Kidney epithelial cell (primary cell): ENCODE results near the gene CAPS. TPM values are rescaled to one million over a fixed set of nuclear protein-coding genes. Genes with fewer than 3 reads are reported as not detected.

Experiments
- DNase-seq: peaks from one replicate; pipeline ENCODE4 v3.0.0-alpha.2; 2010; ENCODE audit warnings: low read depth
- H3K27me3 ChIP-seq: 2 replicates; pipeline ENCODE4 v1.6.0; 2011; ENCODE audit warnings: low read length; ENCODE audit not compliant: control insufficient read depth, insufficient read depth
- H3K36me3 ChIP-seq: 2 replicates; pipeline ENCODE4 v1.5.1; 2011; ENCODE audit warnings: low read length; ENCODE audit not compliant: control insufficient read depth, insufficient read depth
- H3K4me3 ChIP-seq: 2 replicates; pipeline ENCODE4 v1.5.1; 2011; ENCODE audit warnings: low read depth, mild to moderate bottlenecking, control low read depth, low read length
- CTCF ChIP-seq: IDR thresholded peaks from 2 replicates; pipeline ENCODE4 v1.5.1; 2011; ENCODE audit warnings: mild to moderate bottlenecking, moderate library complexity, low read length, control low read depth, inconsistent platforms; ENCODE audit not compliant: insufficient read depth, poor library complexity, severe bottlenecking
- total RNA-seq: library from RNA; depleted of rRNA; stranded (reverse); fragments of >200 nt; gene quantifications from 2 replicates; pipeline ENCODE4 v1.2.3, GENCODE V29; 2015

Gene CAPS
- total RNA-seq, 1 donor from 2014 or later: 2.3 TPM

DNA sequence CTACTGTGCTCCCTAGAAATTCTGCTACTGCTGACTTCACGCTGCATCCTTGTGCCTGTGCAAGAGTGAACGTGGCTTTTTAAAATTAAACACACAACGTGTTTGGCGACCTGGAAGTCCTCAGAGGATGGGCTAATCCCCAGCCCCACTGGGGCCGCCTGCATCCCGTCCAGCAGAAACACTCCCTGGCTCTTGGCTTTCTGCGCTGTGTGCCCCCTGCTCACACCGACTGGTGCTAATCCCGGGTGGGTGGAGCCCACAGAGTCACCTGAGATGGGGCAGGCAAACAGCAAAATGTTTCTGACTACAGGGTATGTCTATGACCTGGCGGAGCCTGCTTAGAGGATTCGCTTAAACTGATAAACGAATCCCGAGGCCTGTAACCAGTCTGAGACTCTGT, 15.1 kb downstream of the CAPS start:
- no peak for DNase-seq
- no peaks in the 10 kb centered on the region for H3K27me3 ChIP-seq
- peaks cover 1% of the 10 kb centered on the region for H3K36me3 ChIP-seq
- no peak overlapping the region for H3K4me3 ChIP-seq
- TF ChIP-seq CTCF: no peak

GRCh38 chr19:5929625-5930024, 15.6 kb downstream of the CAPS start:
- Histone ChIP-seq H3K36me3 (peaks cover 1% of the 10 kb centered on the region), H3K27me3 (no peaks in the 10 kb centered on the region), H3K4me3 (no peak overlapping the region)
- no peak for DNase-seq
- no peak for TF ChIP-seq CTCF

DNA sequence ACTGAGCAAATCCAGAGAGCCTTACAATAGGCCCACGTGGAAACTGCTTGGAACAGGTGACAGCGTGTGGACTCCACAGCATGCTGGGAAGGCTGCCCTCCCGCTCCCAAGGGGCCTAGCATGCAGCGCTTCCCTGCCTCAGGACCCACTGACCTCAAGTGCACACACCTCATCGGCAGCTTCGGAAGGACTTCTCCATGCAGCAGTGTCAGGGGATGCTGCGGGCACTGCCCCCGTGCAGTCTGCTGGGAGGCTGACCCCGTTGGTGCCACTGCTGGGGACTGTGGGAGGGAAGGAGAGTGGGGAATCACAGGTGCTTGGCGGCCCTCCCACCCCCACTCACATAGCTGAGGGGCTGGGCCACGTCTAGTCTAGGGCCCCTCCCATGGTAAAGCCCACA, 17.2 kb downstream of the CAPS start:
- Histone ChIP-seq H3K4me3 (no peak overlapping the region), H3K27me3 (no peaks in the 10 kb centered on the region), H3K36me3 (peaks cover 1% of the 10 kb centered on the region)
- TF ChIP-seq CTCF: no peak
- DNase-seq: no peak

- Histone ChIP-seq H3K27me3 (no peaks in the 10 kb centered on the region), H3K4me3 (no peak overlapping the region), H3K36me3 (peaks cover 1% of the 10 kb centered on the region)
- no peak for TF ChIP-seq CTCF
- DNase-seq: no peak
Measured at GRCh38 chr19:5932146-5932545, 18.1 kb downstream of the CAPS start.

DNA sequence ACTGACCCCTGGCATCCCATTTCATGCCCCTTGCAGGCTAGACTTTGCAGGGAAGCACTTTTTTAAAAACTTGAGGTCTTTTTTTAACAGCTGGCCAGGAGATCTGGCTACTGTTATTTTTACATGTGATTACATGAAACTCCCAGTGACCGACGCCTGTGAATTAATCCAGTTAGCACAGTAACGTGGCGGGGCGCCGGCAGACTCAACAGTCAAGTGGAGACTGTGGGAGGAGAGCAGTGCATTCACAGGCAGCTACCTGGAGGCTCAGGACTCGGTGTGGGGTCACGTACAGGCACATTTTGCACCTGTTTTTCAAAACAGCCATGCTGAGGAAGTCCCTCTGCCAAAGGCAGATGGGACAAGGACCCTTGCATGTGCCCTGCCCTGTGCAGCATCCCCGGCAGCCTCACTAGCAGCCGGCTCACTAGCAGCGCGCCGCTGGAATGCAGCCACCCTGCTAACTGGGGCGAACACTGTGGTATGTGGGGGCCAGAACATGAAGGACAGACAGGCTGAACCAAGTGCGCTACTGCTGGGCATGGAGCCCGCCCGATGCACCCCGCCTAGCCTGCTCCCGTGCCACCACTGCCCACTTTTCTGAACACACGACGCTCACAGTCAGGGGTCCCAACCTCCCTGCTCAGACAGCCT, 18.7 kb downstream of the CAPS start:
- TF ChIP-seq CTCF: no peak
- no peak for DNase-seq
- H3K36me3 ChIP-seq: peaks cover 1% of the 10 kb centered on the region
- no peak overlapping the region for H3K4me3 ChIP-seq
- H3K27me3 ChIP-seq: no peaks in the 10 kb centered on the region
